ENCODE measurements around the gene C1orf115. TPM values are rescaled to one million over a fixed set of nuclear protein-coding genes. Genes with fewer than 3 reads are reported as not detected.
"Not testable (repeated sequence)": the region's sequence is repeated elsewhere in the genome, so short reads cannot be mapped to it uniquely, and the experiment has no call there.

Gene C1orf115
- polyA plus RNA-seq, 1 donor (not counting 4 experiments of a cell fraction or from before 2014, with no cell fraction given) = 0.72 TPM

DNA sequence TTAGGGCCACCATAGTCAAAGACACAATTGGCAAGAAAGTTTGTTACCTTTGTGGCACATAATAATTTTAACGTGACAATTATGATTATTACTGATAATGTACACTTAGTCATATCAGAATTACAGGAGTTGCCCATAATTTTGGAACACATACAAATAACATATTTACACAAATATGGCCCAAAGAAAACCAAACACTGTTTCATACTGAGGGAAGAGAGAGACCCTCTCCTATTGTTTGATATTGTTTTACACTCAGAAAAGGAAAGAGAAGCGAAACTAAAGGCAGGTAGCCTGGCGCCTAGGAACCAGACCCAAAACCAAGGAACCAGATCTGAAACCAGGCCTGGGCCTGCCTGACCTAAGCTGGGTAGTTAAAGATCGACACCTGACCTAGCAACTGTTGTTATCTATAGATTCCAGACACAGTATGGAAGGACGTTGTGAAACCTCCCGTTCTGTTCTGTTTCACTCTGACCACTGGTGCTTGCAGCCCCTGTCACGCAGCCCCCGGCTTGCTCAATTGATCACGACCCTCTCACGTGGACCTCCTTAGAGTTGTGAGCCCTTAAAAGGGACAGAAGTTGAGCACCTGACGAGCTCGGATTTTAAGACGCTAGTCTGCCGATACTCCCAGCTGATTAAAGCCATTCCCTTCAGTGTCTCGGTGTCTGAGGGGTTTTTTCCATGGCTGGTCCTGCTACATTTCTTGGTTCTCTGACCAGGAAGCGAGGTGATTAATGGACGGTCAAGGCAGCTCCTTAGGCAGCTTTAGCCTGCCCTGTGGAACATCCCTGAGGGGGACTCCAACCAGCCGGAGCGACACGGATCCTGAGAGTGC is 27.9 kb downstream of the C1orf115 start:
- dilution Hi-C loops (cut with MboI; ENCODE audit: extremely low pct_ligation_motif_present, low sequenced_read_pairs) = no loop called here
- Histone ChIP-seq H3K4me2 (ENCODE audit: control insufficient read depth, extremely low read depth, insufficient read depth, low read depth, low read length) (no peak overlapping the region), H3K4me3 (ENCODE audit: control insufficient read depth in 2 of 3, extremely low read depth in 1 of 3, insufficient read depth in 2 of 3, low read depth in 1 of 3, low read length in 3 of 3) (no peak overlapping the region), H3K36me3 (ENCODE audit: control insufficient read depth in 2 of 2, extremely low read depth in 1 of 2, insufficient read depth in 2 of 2, low read length in 2 of 2) (no peaks in the 10 kb centered on the region), H2AFZ (ENCODE audit: control insufficient read depth, low read length) (no peak overlapping the region), H3K9me3 (ENCODE audit: control insufficient read depth, low read depth, low read length) (no peaks in the 10 kb centered on the region), H3K27ac (ENCODE audit: control insufficient read depth, insufficient read depth, low read length) (no peak overlapping the region), H3K79me2 (ENCODE audit: control insufficient read depth, insufficient read depth, low read length) (no peaks in the 10 kb centered on the region), H3K4me1 (ENCODE audit: control insufficient read depth, extremely low read depth, insufficient read depth, low read length) (no peaks in the 10 kb centered on the region), H3K9me1 (ENCODE audit: control insufficient read depth, extremely low read depth, insufficient read depth, low read length) (no peaks in the 10 kb centered on the region), H4K20me1 (ENCODE audit: control insufficient read depth, extremely low read depth, insufficient read depth, low read length) (no peaks in the 10 kb centered on the region), H3K9ac (ENCODE audit: control insufficient read depth, extremely low read depth, insufficient read depth, low read length) (no peak overlapping the region), H3K27me3 (ENCODE audit: control insufficient read depth, extremely low read depth, insufficient read depth, low read length) (no peaks in the 10 kb centered on the region)
- TF ChIP-seq, protein P1, sequence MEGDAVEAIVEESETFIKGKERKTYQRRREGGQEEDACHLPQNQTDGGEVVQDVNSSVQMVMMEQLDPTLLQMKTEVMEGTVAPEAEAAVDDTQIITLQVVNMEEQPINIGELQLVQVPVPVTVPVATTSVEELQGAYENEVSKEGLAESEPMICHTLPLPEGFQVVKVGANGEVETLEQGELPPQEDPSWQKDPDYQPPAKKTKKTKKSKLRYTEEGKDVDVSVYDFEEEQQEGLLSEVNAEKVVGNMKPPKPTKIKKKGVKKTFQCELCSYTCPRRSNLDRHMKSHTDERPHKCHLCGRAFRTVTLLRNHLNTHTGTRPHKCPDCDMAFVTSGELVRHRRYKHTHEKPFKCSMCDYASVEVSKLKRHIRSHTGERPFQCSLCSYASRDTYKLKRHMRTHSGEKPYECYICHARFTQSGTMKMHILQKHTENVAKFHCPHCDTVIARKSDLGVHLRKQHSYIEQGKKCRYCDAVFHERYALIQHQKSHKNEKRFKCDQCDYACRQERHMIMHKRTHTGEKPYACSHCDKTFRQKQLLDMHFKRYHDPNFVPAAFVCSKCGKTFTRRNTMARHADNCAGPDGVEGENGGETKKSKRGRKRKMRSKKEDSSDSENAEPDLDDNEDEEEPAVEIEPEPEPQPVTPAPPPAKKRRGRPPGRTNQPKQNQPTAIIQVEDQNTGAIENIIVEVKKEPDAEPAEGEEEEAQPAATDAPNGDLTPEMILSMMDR (optimal IDR thresholded peaks at IDR 0.05 in 1 of 3, IDR thresholded peaks at IDR 0.05 in 1 of 3, conservative IDR thresholded peaks at IDR 0.05 in 1 of 3; ENCODE audit: extremely low read depth in 1 of 3, insufficient read depth in 2 of 3, low read length in 3 of 3) = no peak
- no peak for TF ChIP-seq EZH2 (IDR thresholded peaks at IDR 0.05; ENCODE audit: low read length)
- no peak for DNase-seq (ENCODE audit: low read depth, low spot score)
- no peak for FAIRE-seq

DNA sequence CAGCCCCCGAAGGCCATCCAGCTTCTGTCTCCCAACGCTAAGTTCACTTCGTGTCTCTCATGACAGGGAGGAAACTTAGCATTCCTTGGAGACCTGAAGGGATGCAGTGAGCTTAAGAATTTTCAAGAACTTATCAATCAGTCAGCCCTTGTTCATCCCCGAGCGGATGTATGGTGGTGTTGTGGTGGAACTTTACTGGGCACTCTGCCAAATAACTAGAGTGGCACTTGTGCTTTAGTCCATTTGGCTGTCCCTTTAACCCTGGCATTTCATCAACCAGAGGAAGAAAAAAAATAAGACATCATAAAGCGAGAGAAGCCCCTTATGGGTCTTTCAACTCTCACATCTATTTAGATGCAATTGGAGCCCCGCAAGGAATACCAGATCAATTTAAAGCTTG is 31.1 kb downstream of the C1orf115 start:
- H3K9me3 ChIP-seq (ENCODE audit: control insufficient read depth, low read depth, low read length); DNase-seq (ENCODE audit: low read depth, low spot score); H3K79me2 ChIP-seq (ENCODE audit: control insufficient read depth, insufficient read depth, low read length); FAIRE-seq; H4K20me1 ChIP-seq (ENCODE audit: control insufficient read depth, extremely low read depth, insufficient read depth, low read length); H3K9ac ChIP-seq (ENCODE audit: control insufficient read depth, extremely low read depth, insufficient read depth, low read length); H3K36me3 ChIP-seq (ENCODE audit: control insufficient read depth in 2 of 2, extremely low read depth in 1 of 2, insufficient read depth in 2 of 2, low read length in 2 of 2); dilution Hi-C loops (cut with MboI; ENCODE audit: extremely low pct_ligation_motif_present, low sequenced_read_pairs); H3K27ac ChIP-seq (ENCODE audit: control insufficient read depth, insufficient read depth, low read length); H3K27me3 ChIP-seq (ENCODE audit: control insufficient read depth, extremely low read depth, insufficient read depth, low read length); H3K4me3 ChIP-seq (ENCODE audit: control insufficient read depth in 2 of 3, extremely low read depth in 1 of 3, insufficient read depth in 2 of 3, low read depth in 1 of 3, low read length in 3 of 3); H3K4me1 ChIP-seq (ENCODE audit: control insufficient read depth, extremely low read depth, insufficient read depth, low read length); H3K4me2 ChIP-seq (ENCODE audit: control insufficient read depth, extremely low read depth, insufficient read depth, low read depth, low read length); H3K9me1 ChIP-seq (ENCODE audit: control insufficient read depth, extremely low read depth, insufficient read depth, low read length); H2AFZ ChIP-seq (ENCODE audit: control insufficient read depth, low read length): not testable (repeated sequence)

Data from keratinocyte (primary cell).